ENCODE results near the gene TF.

TF gene

GRCh38 chr3:133825969-133826727 is 80.0 kb downstream of the TF start:
- DNase-seq (ENCODE audit: insufficient read length, low spot score) = no peak
- no peak for TF ChIP-seq POLR2A (IDR thresholded peaks at IDR 0.05; ENCODE audit: low read depth, low read length)
- no peak for FAIRE-seq

GRCh38 chr3:133827136-133827535 is 80.9 kb downstream of the TF start:
- FAIRE-seq (no peak), DNase-seq (ENCODE audit: insufficient read length, low spot score) (no peak)
- TF ChIP-seq POLR2A (IDR thresholded peaks at IDR 0.05; ENCODE audit: low read depth, low read length) = no peak

- FAIRE-seq = no peak
- no peak for DNase-seq (ENCODE audit: insufficient read length, low spot score)
- no peak for TF ChIP-seq POLR2A (IDR thresholded peaks at IDR 0.05; ENCODE audit: low read depth, low read length)
Measured at GRCh38 chr3:133827684-133828083, 81.5 kb downstream of the TF start.

- no peak for DNase-seq (ENCODE audit: insufficient read length, low spot score)
- no peak for TF ChIP-seq POLR2A (IDR thresholded peaks at IDR 0.05; ENCODE audit: low read depth, low read length)
- FAIRE-seq = no peak
Measured at GRCh38 chr3:133828576-133829309, 82.5 kb downstream of the TF start.

- FAIRE-seq (no peak), DNase-seq (ENCODE audit: insufficient read length, low spot score) (no peak)
- no peak for TF ChIP-seq POLR2A (IDR thresholded peaks at IDR 0.05; ENCODE audit: low read depth, low read length)
Measured at GRCh38 chr3:133829310-133829707, 83.1 kb downstream of the TF start.

- no peak for DNase-seq (ENCODE audit: insufficient read length, low spot score)
- no peak for TF ChIP-seq POLR2A (IDR thresholded peaks at IDR 0.05; ENCODE audit: low read depth, low read length)
- FAIRE-seq = no peak
Measured at GRCh38 chr3:133830071-133830470, 83.9 kb downstream of the TF start.

- FAIRE-seq = no peak
- TF ChIP-seq POLR2A (IDR thresholded peaks at IDR 0.05; ENCODE audit: low read depth, low read length) = no peak
- no peak for DNase-seq (ENCODE audit: insufficient read length, low spot score)
Measured at GRCh38 chr3:133831966-133832801, 86.0 kb downstream of the TF start.

GRCh38 chr3:133832802-133833144 is 86.6 kb downstream of the TF start:
- FAIRE-seq (no peak), DNase-seq (ENCODE audit: insufficient read length, low spot score) (no peak)
- TF ChIP-seq POLR2A (IDR thresholded peaks at IDR 0.05; ENCODE audit: low read depth, low read length) = no peak

GRCh38 chr3:133833267-133833666 is 87.1 kb downstream of the TF start:
- DNase-seq (ENCODE audit: insufficient read length, low spot score) (no peak), FAIRE-seq (no peak)
- TF ChIP-seq POLR2A (IDR thresholded peaks at IDR 0.05; ENCODE audit: low read depth, low read length) = no peak

GRCh38 chr3:133833880-133834620 is 87.9 kb downstream of the TF start:
- FAIRE-seq (no peak), DNase-seq (ENCODE audit: insufficient read length, low spot score) (no peak)
- no peak for TF ChIP-seq POLR2A (IDR thresholded peaks at IDR 0.05; ENCODE audit: low read depth, low read length)

- DNase-seq (ENCODE audit: insufficient read length, low spot score) = no peak
- TF ChIP-seq POLR2A (IDR thresholded peaks at IDR 0.05; ENCODE audit: low read depth, low read length) = no peak
- FAIRE-seq = no peak
Measured at GRCh38 chr3:133834621-133835417, 88.6 kb downstream of the TF start.

GRCh38 chr3:133835418-133835743 is 89.2 kb downstream of the TF start:
- TF ChIP-seq POLR2A (IDR thresholded peaks at IDR 0.05; ENCODE audit: low read depth, low read length) = no peak
- DNase-seq (ENCODE audit: insufficient read length, low spot score) (no peak), FAIRE-seq (no peak)

GRCh38 chr3:133835961-133836360 is 89.8 kb downstream of the TF start:
- FAIRE-seq (no peak), DNase-seq (ENCODE audit: insufficient read length, low spot score) (no peak)
- TF ChIP-seq POLR2A (IDR thresholded peaks at IDR 0.05; ENCODE audit: low read depth, low read length) = no peak

All from H54 (cell line).